Ascending aorta (tissue), 2 donors: Measurements from ENCODE around the gene USP22. TPM values are rescaled to one million over a fixed set of nuclear protein-coding genes. Genes with fewer than 3 reads are reported as not detected.
"Not testable (repeated sequence)": the region's sequence is repeated elsewhere in the genome, so short reads cannot be mapped to it uniquely, and the experiment has no call there.

Experiments
- DNase-seq, 2 donors: peaks; one replicate each; pipeline ENCODE4 v3.0.0-alpha.2; 2019; ENCODE audit warnings: low spot score in 2 of 2
- H3K27ac ChIP-seq, 2 donors: fragments of 200-600 bp; sonication (generic); one replicate each; pipeline ENCODE4 v1.5.1; 2016 to 2017; ENCODE audit warnings: mild to moderate bottlenecking in 1 of 2
- H3K27me3 ChIP-seq: fragments of 200-600 bp; sonication (generic); one replicate; pipeline ENCODE4 v1.5.1; 2017
- H3K36me3 ChIP-seq, 2 donors: fragments of 200-600 bp; sonication (generic); one replicate each; pipeline ENCODE4 v1.5.1; 2016
- H3K4me1 ChIP-seq, 2 donors: fragments of 200-600 bp; sonication (generic); one replicate each; pipeline ENCODE4 v1.5.1; 2016 to 2017; ENCODE audit warnings: mild to moderate bottlenecking in 1 of 2
- H3K4me3 ChIP-seq, 2 donors: fragments of 200-600 bp; sonication (generic); one replicate each; pipeline ENCODE4 v1.5.1; 2016 to 2017; ENCODE audit warnings: mild to moderate bottlenecking in 1 of 2
- H3K9me3 ChIP-seq, 2 donors: fragments of 200-600 bp; sonication (generic); one replicate each; pipeline ENCODE4 v1.5.1; 2016
- CTCF ChIP-seq, 3 experiments: fragments of 200-600 bp in 2 of 3; fragments of 450-650 bp in 1 of 3; sonication (generic) in 2 of 3; IDR thresholded peaks; one replicate each; pipeline ENCODE4 v1.5.1; 2016 to 2019; ENCODE audit warnings: antibody characterized with exemption in 3 of 3, mild to moderate bottlenecking in 1 of 3, moderate library complexity in 1 of 3
- intact Hi-C: fragments of 100-400 bp; cut with DNase I; formaldehyde crosslinking; loops from one replicate; pipeline ENCODE4 v1.15.1; 2023
- total RNA-seq: library from RNA; depleted of rRNA; stranded (reverse); fragments of >200 nt; gene quantifications from one replicate; pipeline ENCODE4 v1.1.0, GENCODE V29; 2016

USP22 gene
- total RNA-seq, 1 donor from 2014 or later, result 170 TPM

GRCh38 chr17:21058098-21058893 is 15.5 kb upstream of the USP22 start:
- Histone ChIP-seq H3K27me3 (no peaks in the 10 kb centered on the region), H3K9me3 (no peaks in the 10 kb centered on the region), H3K4me3 (no peak overlapping the region), H3K4me1 (no peaks in the 10 kb centered on the region), H3K27ac (no peak overlapping the region), H3K36me3 (no peaks in the 10 kb centered on the region)
- DNase-seq, result no peak
- no peak for TF ChIP-seq CTCF (IDR thresholded peaks at IDR 0.05)
- intact Hi-C loops, result no loop called here

GRCh38 chr17:21053056-21053455 is 10.2 kb upstream of the USP22 start:
- H3K36me3 ChIP-seq, H3K27me3 ChIP-seq, intact Hi-C loops, H3K9me3 ChIP-seq, H3K4me3 ChIP-seq, DNase-seq, H3K27ac ChIP-seq, H3K4me1 ChIP-seq: not testable (repeated sequence)

- DNase-seq, result no peak
- no peak for TF ChIP-seq CTCF (IDR thresholded peaks at IDR 0.05)
- intact Hi-C loops, result loop anchor here (5.0 to 10.0 kb wide), 2 partner anchors 37 to 205 kb away; partner anchors contain the start of gene NATD1
- Histone ChIP-seq H3K27me3 (no peaks in the 10 kb centered on the region), H3K36me3 (no peaks in the 10 kb centered on the region), H3K4me3 (no peak overlapping the region), H3K9me3 (no peaks in the 10 kb centered on the region), H3K27ac (no peak overlapping the region), H3K4me1 (no peaks in the 10 kb centered on the region)
These were observed 6.6 kb upstream of the USP22 start for GRCh38 chr17:21049457-21049856.

GRCh38 chr17:21046216-21046615 is 3.4 kb upstream of the USP22 start:
- no peak overlapping the region for H3K27ac ChIP-seq

GRCh38 chr17:21044971-21045370 is 2.2 kb upstream of the USP22 start:
- Histone ChIP-seq H3K27me3 (no peaks in the 10 kb centered on the region), H3K27ac (no peak overlapping the region), H3K4me3 (no peak overlapping the region), H3K9me3 (no peaks in the 10 kb centered on the region), H3K4me1 (peaks cover 0 to 10% of the 10 kb centered on the region in 2 donors), H3K36me3 (no peaks in the 10 kb centered on the region)
- intact Hi-C loops, result loop anchor here (5.0 to 10.0 kb wide), 6 partner anchors 33 to 467 kb away; partner anchors contain the start of gene NATD1
- no peak for TF ChIP-seq CTCF (IDR thresholded peaks at IDR 0.05)
- DNase-seq, result no peak

More at GRCh38 chr17:21046216-21046615, 3.4 kb upstream of the USP22 start:
- no peak for DNase-seq
- Histone ChIP-seq H3K4me3 (no peak overlapping the region), H3K4me1 (peaks cover 0 to 4% of the 10 kb centered on the region in 2 donors), H3K9me3 (no peaks in the 10 kb centered on the region), H3K36me3 (no peaks in the 10 kb centered on the region), H3K27me3 (no peaks in the 10 kb centered on the region)
- TF ChIP-seq CTCF (IDR thresholded peaks at IDR 0.05), result no peak
- intact Hi-C loops, result loop anchor here (5.0 to 10.0 kb wide), 2 partner anchors 34 to 209 kb away; partner anchors contain the start of gene NATD1
